ENCODE data around the gene FRMD5.
A peak's percentile ranks its signal among the peaks of the same experiment; 100 is the strongest.
"Not testable (repeated sequence)": the region's sequence is repeated elsewhere in the genome, so short reads cannot be mapped to it uniquely, and the experiment has no call there.

Gene FRMD5

GRCh38 chr15:44195151-44195740, at the start of gene FRMD5:
Gene FRMD5 (minus strand): TSS chr15:44195271.
- H3K27ac ChIP-seq (ENCODE audit: low read length), result no peak within 1 kb of the TSS

GRCh38 chr15:44243829-44244228, 48.8 kb upstream of the FRMD5 start:
- Histone ChIP-seq H3K27me3 (ENCODE audit: control insufficient read depth, insufficient read depth, low read length) (no peaks in the 10 kb centered on the region), H3K9me3 (ENCODE audit: control insufficient read depth, low read depth, low read length) (no peaks in the 10 kb centered on the region), H3K9ac (ENCODE audit: low read length) (no peak overlapping the region), H3K36me3 (ENCODE audit: control insufficient read depth, low read depth, low read length) (no peaks in the 10 kb centered on the region), H3K27ac (ENCODE audit: low read length) (no peak overlapping the region), H3K4me1 (ENCODE audit: control insufficient read depth, low read depth, low read length) (no peaks in the 10 kb centered on the region), H3K4me3 (ENCODE audit: low read length) (no peak overlapping the region)

More at GRCh38 chr15:44195151-44195740, at the start of gene FRMD5:
- no peaks in the 10 kb centered on the region for H3K36me3 ChIP-seq (ENCODE audit: control insufficient read depth, low read depth, low read length)
- H3K9me3 ChIP-seq (ENCODE audit: control insufficient read depth, low read depth, low read length), result no peaks in the 10 kb centered on the region
- H3K4me1 ChIP-seq (ENCODE audit: control insufficient read depth, low read depth, low read length), result peaks cover 14% of the 10 kb centered on the region
- H3K27me3 ChIP-seq (ENCODE audit: control insufficient read depth, insufficient read depth, low read length), result peaks cover 19% of the 10 kb centered on the region
- peak within 1 kb of the TSS; percentile 63 for H3K4me3 ChIP-seq (ENCODE audit: low read length)
- H3K9ac ChIP-seq (ENCODE audit: low read length), result peak within 1 kb of the TSS; percentile 34

DNA sequence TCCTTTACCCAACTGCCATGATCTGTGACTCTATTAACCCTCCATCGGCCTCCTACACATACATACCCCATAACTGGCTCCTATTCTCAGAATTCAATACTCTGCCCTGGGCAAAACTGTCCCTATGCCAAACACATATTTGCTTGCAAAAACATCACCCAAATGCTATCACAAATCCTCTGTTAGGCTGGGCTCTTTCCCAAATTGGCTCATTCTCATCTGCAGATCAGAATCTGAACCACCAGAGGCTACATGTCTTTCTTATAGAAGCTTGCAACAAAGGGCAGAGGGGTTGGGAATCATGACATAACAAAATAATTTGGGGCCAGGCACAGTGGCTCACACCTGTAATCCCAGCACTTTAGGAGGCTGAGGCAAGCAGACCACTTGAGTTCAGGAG, 48.1 kb upstream of the FRMD5 start:
- Histone ChIP-seq H3K27ac (ENCODE audit: low read length) (no peak overlapping the region), H3K27me3 (ENCODE audit: control insufficient read depth, insufficient read depth, low read length) (no peaks in the 10 kb centered on the region), H3K9me3 (ENCODE audit: control insufficient read depth, low read depth, low read length) (no peaks in the 10 kb centered on the region), H3K4me1 (ENCODE audit: control insufficient read depth, low read depth, low read length) (no peaks in the 10 kb centered on the region), H3K9ac (ENCODE audit: low read length) (no peak overlapping the region), H3K36me3 (ENCODE audit: control insufficient read depth, low read depth, low read length) (no peaks in the 10 kb centered on the region), H3K4me3 (ENCODE audit: low read length) (no peak overlapping the region)

DNA sequence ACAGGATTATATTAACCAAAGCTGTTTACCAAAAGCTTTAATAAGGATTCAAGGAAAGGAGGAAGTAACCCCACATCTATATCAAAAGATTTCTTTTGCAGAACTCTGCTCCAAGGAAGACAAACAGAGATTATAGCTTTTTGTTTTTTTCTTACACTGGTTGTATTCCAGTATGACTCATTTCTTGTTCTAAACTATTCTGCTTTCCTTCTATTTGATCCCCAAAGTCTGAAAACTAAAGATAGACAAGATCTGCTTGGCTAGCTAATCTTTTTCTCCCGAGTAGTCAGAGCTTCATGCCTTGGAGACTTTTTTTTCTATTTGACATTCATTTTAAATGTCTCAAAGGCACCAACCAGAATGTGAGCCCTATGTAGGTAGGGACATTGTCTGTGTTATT, 36.8 kb upstream of the FRMD5 start:
- Histone ChIP-seq H3K4me3 (ENCODE audit: low read length) (no peak overlapping the region), H3K9ac (ENCODE audit: low read length) (no peak overlapping the region), H3K27me3 (ENCODE audit: control insufficient read depth, insufficient read depth, low read length) (no peaks in the 10 kb centered on the region), H3K36me3 (ENCODE audit: control insufficient read depth, low read depth, low read length) (no peaks in the 10 kb centered on the region), H3K9me3 (ENCODE audit: control insufficient read depth, low read depth, low read length) (no peaks in the 10 kb centered on the region), H3K27ac (ENCODE audit: low read length) (no peak overlapping the region), H3K4me1 (ENCODE audit: control insufficient read depth, low read depth, low read length) (no peaks in the 10 kb centered on the region)

GRCh38 chr15:44229301-44229700, 34.2 kb upstream of the FRMD5 start:
- H3K9ac ChIP-seq (ENCODE audit: low read length); H3K36me3 ChIP-seq (ENCODE audit: control insufficient read depth, low read depth, low read length): not testable (repeated sequence)

GRCh38 chr15:44227584-44227983, 32.5 kb upstream of the FRMD5 start:
- Histone ChIP-seq H3K27ac (ENCODE audit: low read length) (no peak overlapping the region), H3K9me3 (ENCODE audit: control insufficient read depth, low read depth, low read length) (no peaks in the 10 kb centered on the region), H3K9ac (ENCODE audit: low read length) (no peak overlapping the region), H3K4me3 (ENCODE audit: low read length) (no peak overlapping the region), H3K4me1 (ENCODE audit: control insufficient read depth, low read depth, low read length) (no peaks in the 10 kb centered on the region), H3K36me3 (ENCODE audit: control insufficient read depth, low read depth, low read length) (no peaks in the 10 kb centered on the region), H3K27me3 (ENCODE audit: control insufficient read depth, insufficient read depth, low read length) (no peaks in the 10 kb centered on the region)

More at GRCh38 chr15:44229301-44229700, 34.2 kb upstream of the FRMD5 start:
- H3K27me3 ChIP-seq (ENCODE audit: control insufficient read depth, insufficient read depth, low read length); H3K9me3 ChIP-seq (ENCODE audit: control insufficient read depth, low read depth, low read length); H3K4me1 ChIP-seq (ENCODE audit: control insufficient read depth, low read depth, low read length); H3K27ac ChIP-seq (ENCODE audit: low read length); H3K4me3 ChIP-seq (ENCODE audit: low read length): not testable (repeated sequence)

DNA sequence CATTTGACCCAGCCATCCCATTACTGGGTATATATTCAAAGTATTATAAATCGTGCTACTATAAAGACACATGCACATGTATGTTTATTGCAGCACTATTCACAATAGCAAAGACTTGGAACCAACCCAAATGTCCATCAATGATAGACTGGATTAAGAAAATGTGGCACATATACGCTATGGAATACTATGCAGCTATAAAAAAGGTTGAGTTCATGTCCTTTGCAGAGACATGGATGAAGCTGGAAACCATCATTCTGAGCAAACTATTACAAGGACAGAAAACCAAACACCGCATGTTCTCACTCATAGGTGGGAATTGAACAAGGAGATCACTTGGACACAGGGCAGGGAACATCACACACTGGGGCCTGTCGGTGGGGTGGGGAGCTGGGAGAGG, 31.9 kb upstream of the FRMD5 start:
- not testable (repeated sequence) for H3K4me3 ChIP-seq (ENCODE audit: low read length); H3K36me3 ChIP-seq (ENCODE audit: control insufficient read depth, low read depth, low read length)

GRCh38 chr15:44222478-44222877, 27.4 kb upstream of the FRMD5 start:
- Histone ChIP-seq H3K27me3 (ENCODE audit: control insufficient read depth, insufficient read depth, low read length) (no peaks in the 10 kb centered on the region), H3K4me3 (ENCODE audit: low read length) (no peak overlapping the region), H3K27ac (ENCODE audit: low read length) (no peak overlapping the region), H3K36me3 (ENCODE audit: control insufficient read depth, low read depth, low read length) (no peaks in the 10 kb centered on the region), H3K9me3 (ENCODE audit: control insufficient read depth, low read depth, low read length) (no peaks in the 10 kb centered on the region), H3K9ac (ENCODE audit: low read length) (no peak overlapping the region), H3K4me1 (ENCODE audit: control insufficient read depth, low read depth, low read length) (no peaks in the 10 kb centered on the region)

More for the DNA sequence above, 31.9 kb upstream of the FRMD5 start:
- not testable (repeated sequence) for H3K9ac ChIP-seq (ENCODE audit: low read length); H3K27me3 ChIP-seq (ENCODE audit: control insufficient read depth, insufficient read depth, low read length); H3K9me3 ChIP-seq (ENCODE audit: control insufficient read depth, low read depth, low read length); H3K4me1 ChIP-seq (ENCODE audit: control insufficient read depth, low read depth, low read length); H3K27ac ChIP-seq (ENCODE audit: low read length)

DNA sequence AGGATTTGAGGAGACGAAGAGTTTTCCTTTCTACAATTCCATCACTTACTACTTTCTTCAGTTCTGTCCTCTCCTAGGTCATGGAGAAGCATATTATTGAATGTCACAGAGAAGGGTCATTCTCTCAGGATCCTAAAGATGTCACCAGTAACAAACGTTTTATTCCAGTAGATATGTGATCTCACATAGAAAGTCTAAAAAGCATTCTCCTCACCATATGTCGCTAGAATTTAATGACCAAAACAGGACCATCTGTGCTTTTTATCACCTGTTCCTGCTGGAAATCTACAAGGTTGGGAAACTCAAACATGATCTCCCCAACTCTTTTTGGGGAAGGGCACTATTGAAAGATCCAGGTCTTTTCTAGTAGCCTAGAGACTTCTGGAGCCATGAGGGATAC, 24.0 kb upstream of the FRMD5 start:
- no peaks in the 10 kb centered on the region for H3K4me1 ChIP-seq (ENCODE audit: control insufficient read depth, low read depth, low read length)
- H3K27me3 ChIP-seq (ENCODE audit: control insufficient read depth, insufficient read depth, low read length), result no peaks in the 10 kb centered on the region
- no peak overlapping the region for H3K4me3 ChIP-seq (ENCODE audit: low read length)
- no peaks in the 10 kb centered on the region for H3K9me3 ChIP-seq (ENCODE audit: control insufficient read depth, low read depth, low read length)
- H3K36me3 ChIP-seq (ENCODE audit: control insufficient read depth, low read depth, low read length), result no peaks in the 10 kb centered on the region
- no peak overlapping the region for H3K27ac ChIP-seq (ENCODE audit: low read length)
- H3K9ac ChIP-seq (ENCODE audit: low read length), result no peak overlapping the region

DNA sequence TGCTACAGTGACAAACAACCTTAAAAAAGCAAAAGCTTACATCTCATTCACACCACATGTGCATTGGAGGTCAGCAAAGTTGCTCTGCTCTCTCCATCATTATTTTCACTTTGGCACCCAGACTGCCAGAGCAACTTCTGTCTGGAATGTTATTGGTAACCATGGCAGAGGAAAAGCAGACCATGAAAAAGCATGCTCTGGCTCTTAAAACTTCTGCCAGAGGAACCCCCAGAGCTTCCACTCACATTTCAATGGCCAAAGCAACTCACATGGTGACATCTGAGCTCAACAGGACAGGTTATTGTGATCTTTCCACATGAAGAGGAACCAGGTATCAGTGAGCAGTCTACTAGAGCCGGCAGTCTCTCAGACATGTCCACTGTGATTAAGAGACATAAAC, 21.9 kb upstream of the FRMD5 start:
- Histone ChIP-seq H3K9me3 (ENCODE audit: control insufficient read depth, low read depth, low read length) (no peaks in the 10 kb centered on the region), H3K9ac (ENCODE audit: low read length) (no peak overlapping the region), H3K4me3 (ENCODE audit: low read length) (no peak overlapping the region), H3K27ac (ENCODE audit: low read length) (no peak overlapping the region), H3K36me3 (ENCODE audit: control insufficient read depth, low read depth, low read length) (no peaks in the 10 kb centered on the region), H3K27me3 (ENCODE audit: control insufficient read depth, insufficient read depth, low read length) (no peaks in the 10 kb centered on the region), H3K4me1 (ENCODE audit: control insufficient read depth, low read depth, low read length) (peaks cover 4% of the 10 kb centered on the region)

DNA sequence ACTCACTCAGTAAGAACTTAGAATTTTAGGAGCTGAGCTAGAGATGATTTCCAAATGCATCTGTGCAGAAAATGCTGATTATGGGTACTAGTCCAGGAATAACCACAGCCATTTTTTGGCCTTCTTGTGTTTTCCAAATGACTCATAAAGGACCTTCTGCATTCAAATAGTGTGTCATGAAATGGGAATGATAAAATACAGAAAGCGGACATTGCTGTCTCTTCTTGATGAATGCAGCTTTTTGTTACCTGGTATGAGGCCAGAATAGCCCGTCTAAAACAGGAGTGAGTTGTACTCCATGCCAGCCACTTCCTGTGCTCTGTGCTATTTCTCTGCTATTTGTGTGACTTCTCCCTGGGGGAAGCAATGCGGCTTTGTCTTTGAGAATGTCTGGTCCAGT, 20.5 kb upstream of the FRMD5 start:
- H3K4me1 ChIP-seq (ENCODE audit: control insufficient read depth, low read depth, low read length), result peaks cover 4% of the 10 kb centered on the region
- H3K27me3 ChIP-seq (ENCODE audit: control insufficient read depth, insufficient read depth, low read length), result no peaks in the 10 kb centered on the region
- no peaks in the 10 kb centered on the region for H3K9me3 ChIP-seq (ENCODE audit: control insufficient read depth, low read depth, low read length)
- H3K27ac ChIP-seq (ENCODE audit: low read length), result no peak overlapping the region
- no peaks in the 10 kb centered on the region for H3K36me3 ChIP-seq (ENCODE audit: control insufficient read depth, low read depth, low read length)
- H3K4me3 ChIP-seq (ENCODE audit: low read length), result no peak overlapping the region
- H3K9ac ChIP-seq (ENCODE audit: low read length), result no peak overlapping the region

GRCh38 chr15:44208956-44209355, 13.9 kb upstream of the FRMD5 start:
- no peaks in the 10 kb centered on the region for H3K9me3 ChIP-seq (ENCODE audit: control insufficient read depth, low read depth, low read length)
- no peaks in the 10 kb centered on the region for H3K27me3 ChIP-seq (ENCODE audit: control insufficient read depth, insufficient read depth, low read length)
- no peaks in the 10 kb centered on the region for H3K36me3 ChIP-seq (ENCODE audit: control insufficient read depth, low read depth, low read length)
- no peak overlapping the region for H3K9ac ChIP-seq (ENCODE audit: low read length)
- no peak overlapping the region for H3K27ac ChIP-seq (ENCODE audit: low read length)
- no peak overlapping the region for H3K4me3 ChIP-seq (ENCODE audit: low read length)
- H3K4me1 ChIP-seq (ENCODE audit: control insufficient read depth, low read depth, low read length), result peaks cover 4% of the 10 kb centered on the region
